ENCODE results near the gene RAD18.

The RAD18 gene

GRCh38 chr3:8891303-8891702 lies 72.0 kb downstream of the RAD18 start:
- no peak for DNase-seq

- no peak for DNase-seq
Observed at GRCh38 chr3:8888301-8888915, 74.9 kb downstream of the RAD18 start.

- no peak for DNase-seq
Observed at GRCh38 chr3:8887435-8888300, 75.6 kb downstream of the RAD18 start.

- DNase-seq: no peak
Observed at GRCh38 chr3:8886546-8886945, 76.7 kb downstream of the RAD18 start.

- peak; percentile 0 for DNase-seq
Observed at GRCh38 chr3:8885536-8886316, 77.5 kb downstream of the RAD18 start.

- no peak for DNase-seq
Observed at GRCh38 chr3:8884630-8885290, 78.5 kb downstream of the RAD18 start.

- DNase-seq: no peak
Observed at GRCh38 chr3:8882642-8883041, 80.6 kb downstream of the RAD18 start.

- DNase-seq: no peak
Observed at GRCh38 chr3:8882171-8882593, 81.1 kb downstream of the RAD18 start.

GRCh38 chr3:8879347-8879944 lies 83.8 kb downstream of the RAD18 start:
- DNase-seq: no peak

- DNase-seq: no peak
Observed at GRCh38 chr3:8875836-8876235, 87.4 kb downstream of the RAD18 start.

- no peak for DNase-seq
Observed at GRCh38 chr3:8873740-8874139, 89.5 kb downstream of the RAD18 start.

- DNase-seq: no peak
Observed at GRCh38 chr3:8872261-8872660, 91.0 kb downstream of the RAD18 start.

GRCh38 chr3:8871306-8871705 lies 92.0 kb downstream of the RAD18 start:
- no peak for DNase-seq

- no peak for DNase-seq
Observed at GRCh38 chr3:8870134-8870533, 93.1 kb downstream of the RAD18 start.

GRCh38 chr3:8869613-8870012 lies 93.7 kb downstream of the RAD18 start:
- DNase-seq: no peak

GRCh38 chr3:8868996-8869395 lies 94.3 kb downstream of the RAD18 start:
- no peak for DNase-seq

- DNase-seq: no peak
Observed at GRCh38 chr3:8867646-8868045, 95.6 kb downstream of the RAD18 start.

- DNase-seq: no peak
Observed at GRCh38 chr3:8865697-8866096, 97.6 kb downstream of the RAD18 start.

- DNase-seq: no peak
Observed at GRCh38 chr3:8864402-8865350, 98.6 kb downstream of the RAD18 start.

- no peak for DNase-seq
Observed at GRCh38 chr3:8863891-8864290, 99.4 kb downstream of the RAD18 start.

- no peak for DNase-seq
Observed at GRCh38 chr3:8857720-8858367, 105.4 kb downstream of the RAD18 start.
